ENCODE results near the gene POLR1A. TPM values are rescaled to one million over a fixed set of nuclear protein-coding genes. Genes with fewer than 3 reads are reported as not detected.
A peak's percentile ranks its signal among the peaks of the same experiment; 100 is the strongest.

Gene POLR1A
- total RNA-seq, 2 donors from 2014 or later, result 17.8 to 33.4 TPM

- no peak for DNase-seq
- ATAC-seq, result no peak
- intact Hi-C loops (cut with DNase I), result no loop called here
These were observed 37.0 kb downstream of the POLR1A start for GRCh38 chr2:86068648-86069047.

DNA sequence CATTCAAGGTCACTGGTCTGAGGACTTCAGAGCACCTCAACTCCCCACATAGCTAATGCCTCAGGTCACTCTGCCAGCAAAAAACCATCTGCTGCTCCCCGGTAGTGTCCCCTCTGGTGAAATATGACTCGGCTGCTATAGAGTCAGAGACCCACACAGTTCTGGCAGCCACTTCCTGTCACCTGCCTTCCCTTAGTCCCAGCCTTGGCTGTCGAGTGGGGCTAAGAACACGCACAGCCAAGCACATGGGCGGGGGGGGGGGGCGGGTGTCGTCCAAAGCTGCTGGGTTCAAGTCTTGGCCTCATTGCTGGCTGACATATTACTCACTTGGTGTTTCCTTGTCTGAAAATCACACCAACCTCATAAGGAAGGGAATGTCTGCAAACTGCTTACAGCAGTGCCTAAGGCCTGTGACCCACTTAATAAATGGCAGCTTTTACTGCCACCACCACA, 37.5 kb downstream of the POLR1A start:
- intact Hi-C loops (cut with DNase I), result no loop called here
- ATAC-seq (peak in 1 of 2 donors; percentile 15), DNase-seq (no peak)

DNA sequence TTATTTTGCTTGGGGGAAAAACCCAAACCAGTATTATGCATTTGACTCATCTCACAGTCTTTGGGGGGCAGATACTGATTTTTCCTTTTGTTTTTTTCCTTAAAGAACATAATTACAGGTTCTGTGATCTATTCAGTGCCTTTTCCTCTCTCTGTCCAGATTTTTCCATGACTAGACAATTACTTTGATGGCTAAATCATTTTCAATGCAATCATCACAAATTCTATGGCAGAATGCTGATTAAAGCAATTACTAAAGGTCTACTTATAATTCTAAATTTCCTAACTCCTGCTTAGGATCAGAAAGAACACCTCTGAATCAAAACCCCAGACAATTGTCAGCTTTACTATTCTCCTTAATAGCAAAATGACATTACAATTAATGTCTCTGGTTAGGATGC, 38.8 kb downstream of the POLR1A start:
- ATAC-seq (no peak), DNase-seq (no peak)
- intact Hi-C loops (cut with DNase I), result no loop called here

- DNase-seq, result no peak
- ATAC-seq, result no peak
- intact Hi-C loops (cut with DNase I), result no loop called here
These were observed 39.6 kb downstream of the POLR1A start for GRCh38 chr2:86066007-86066578.

- intact Hi-C loops (cut with DNase I), result no loop called here
- ATAC-seq, result peak in 1 of 2 donors; percentile 13
- no peak for DNase-seq
These were observed 40.2 kb downstream of the POLR1A start for GRCh38 chr2:86065512-86065911.

DNA sequence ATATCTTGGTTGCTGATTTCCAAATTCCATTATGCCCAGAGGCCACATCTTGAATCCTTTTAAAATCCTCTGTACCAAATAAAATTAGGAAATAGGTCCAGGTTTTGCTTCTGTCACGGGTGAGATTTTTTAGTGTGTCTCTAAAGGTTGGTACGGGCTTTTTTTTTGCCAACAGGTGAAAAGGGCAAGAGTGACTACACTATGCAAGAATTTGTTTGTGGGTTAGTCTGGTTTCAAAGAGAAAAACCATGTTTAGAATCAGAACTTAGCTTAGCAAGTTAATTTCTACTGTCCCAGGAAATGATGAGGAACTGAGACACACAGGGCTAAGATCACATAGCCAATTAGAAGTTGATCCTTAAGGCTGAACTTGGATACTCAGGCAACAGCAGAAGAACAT, 41.7 kb downstream of the POLR1A start:
- ATAC-seq, result no peak
- DNase-seq, result no peak
- intact Hi-C loops (cut with DNase I), result no loop called here

DNA sequence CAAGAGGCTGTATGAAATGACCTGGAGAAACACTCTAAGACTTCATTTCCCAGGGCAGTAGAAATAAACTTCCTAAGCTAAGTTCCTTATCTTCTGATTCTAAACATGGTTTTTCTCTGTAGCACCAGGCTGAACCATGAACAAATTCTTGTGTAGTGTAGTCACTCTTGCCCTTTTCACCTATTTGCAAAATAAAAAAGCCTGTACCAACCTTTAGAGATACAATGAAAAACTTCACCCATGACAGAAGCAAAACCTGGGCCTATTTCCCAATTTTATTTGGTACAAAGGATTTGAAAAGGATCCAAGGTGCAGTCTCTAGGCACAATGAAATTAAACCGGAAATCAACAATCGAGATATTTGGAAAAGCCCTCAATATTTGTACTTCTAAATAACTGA, 43.6 kb downstream of the POLR1A start:
- ATAC-seq (peak; percentile 72 to 75), DNase-seq (no peak)
- intact Hi-C loops (cut with DNase I), result no loop called here

GRCh38 chr2:86056590-86057331, 48.9 kb downstream of the POLR1A start:
- no peak for ATAC-seq
- intact Hi-C loops (cut with DNase I), result no loop called here

DNA sequence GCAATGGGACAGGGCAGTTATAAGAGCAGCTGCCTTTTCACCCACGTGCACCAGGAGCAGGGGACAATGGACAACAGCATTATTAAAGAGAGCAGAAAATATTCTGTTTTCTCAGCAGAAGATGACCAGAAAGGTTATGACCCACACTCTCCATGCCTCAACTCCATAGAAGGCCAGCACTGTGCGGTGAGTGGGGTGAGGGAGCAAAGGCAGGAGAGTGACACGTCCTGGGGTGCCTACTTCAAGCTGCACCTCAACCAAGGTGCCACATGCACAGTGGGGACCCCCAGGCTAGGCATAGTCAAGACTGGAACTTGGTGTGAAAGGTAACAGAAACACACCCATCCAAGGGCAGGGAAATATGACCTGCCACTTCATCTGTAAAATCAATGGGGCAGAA, 50.4 kb downstream of the POLR1A start:
- intact Hi-C loops (cut with DNase I), result no loop called here
- ATAC-seq (no peak), DNase-seq (no peak)

More at GRCh38 chr2:86056590-86057331, 48.9 kb downstream of the POLR1A start:
- no peak for DNase-seq

DNA sequence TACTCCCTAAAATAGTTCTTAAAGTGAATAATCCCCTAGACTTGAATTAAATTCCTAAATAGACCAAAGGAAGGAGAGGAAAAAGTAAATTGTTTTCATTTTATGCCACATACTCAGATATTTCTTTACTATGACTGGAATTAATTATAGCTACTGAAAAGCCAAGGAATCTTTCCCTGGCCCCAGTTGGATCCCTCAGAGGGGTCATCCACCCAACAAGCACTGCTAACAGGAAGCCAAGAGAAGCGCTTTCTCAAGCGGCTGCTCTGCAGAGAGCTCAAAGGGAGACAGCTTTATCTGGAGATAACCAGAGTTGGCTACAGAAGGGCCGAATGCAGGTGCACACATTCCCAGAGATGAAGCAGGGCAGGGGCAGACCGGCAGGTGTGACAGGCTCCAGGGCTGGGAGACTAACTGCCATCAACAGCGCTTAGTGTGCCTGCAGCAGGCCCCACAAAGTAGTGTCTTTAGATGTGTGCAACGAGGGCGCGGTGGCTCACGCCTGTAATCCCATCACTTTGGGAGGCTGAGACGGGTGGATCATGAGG, 51.1 kb downstream of the POLR1A start:
- ATAC-seq (no peak), DNase-seq (no peak)
- intact Hi-C loops (cut with DNase I), result no loop called here

GRCh38 chr2:86053166-86053565, 52.5 kb downstream of the POLR1A start:
- DNase-seq (no peak), ATAC-seq (no peak)
- intact Hi-C loops (cut with DNase I), result no loop called here

DNA sequence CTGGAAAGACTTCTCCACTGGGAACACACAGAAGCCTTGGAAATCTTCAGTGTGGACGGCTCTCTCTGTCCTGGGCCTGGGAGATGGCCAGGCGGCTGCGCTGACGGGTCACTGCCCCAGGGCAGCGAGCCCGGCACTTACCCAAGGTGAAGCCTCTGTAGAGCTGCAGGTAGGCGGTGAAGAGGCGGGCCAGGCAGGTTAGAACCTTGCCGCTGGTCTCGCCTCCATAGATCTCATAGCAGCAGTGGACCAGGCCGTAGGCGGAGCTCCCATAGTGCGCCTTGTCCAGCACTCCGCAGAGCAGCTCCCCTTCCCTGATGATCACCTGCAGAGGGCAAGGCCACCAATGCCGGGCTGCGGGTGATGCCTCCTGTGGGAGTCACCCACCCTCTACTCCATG, 53.0 kb downstream of the POLR1A start:
- intact Hi-C loops (cut with DNase I), result no loop called here
- DNase-seq (no peak), ATAC-seq (no peak)

- intact Hi-C loops (cut with DNase I), result no loop called here
- DNase-seq (no peak), ATAC-seq (no peak)
These were observed 53.4 kb downstream of the POLR1A start for GRCh38 chr2:86052265-86052664.

- intact Hi-C loops (cut with DNase I), result no loop called here
- DNase-seq (no peak), ATAC-seq (no peak)
These were observed 55.4 kb downstream of the POLR1A start for GRCh38 chr2:86050301-86050700.

GRCh38 chr2:86049529-86049928, 56.2 kb downstream of the POLR1A start:
- intact Hi-C loops (cut with DNase I), result no loop called here
- DNase-seq, result no peak
- ATAC-seq, result no peak

DNA sequence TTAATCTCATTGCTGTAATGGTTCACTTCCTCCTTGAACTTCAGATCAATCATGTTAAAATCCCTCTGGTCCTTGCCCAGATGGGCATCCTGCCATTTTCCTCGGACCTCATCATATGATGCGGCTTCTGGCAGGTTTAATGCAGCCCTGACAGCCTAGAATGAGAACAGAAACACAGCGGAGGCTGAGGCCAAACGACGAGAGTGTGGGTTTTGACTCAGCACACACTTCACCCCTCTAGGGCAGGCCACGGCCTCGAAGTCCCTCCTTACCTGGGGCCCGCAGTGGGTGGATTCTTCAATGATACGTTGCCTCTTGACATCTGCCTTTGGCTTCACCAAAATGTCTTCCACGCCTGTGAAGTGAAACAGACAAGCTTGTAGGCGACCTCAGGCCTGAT, 56.8 kb downstream of the POLR1A start:
- peak in 1 of 2 donors; percentile 17 for ATAC-seq
- intact Hi-C loops (cut with DNase I), result no loop called here

DNA sequence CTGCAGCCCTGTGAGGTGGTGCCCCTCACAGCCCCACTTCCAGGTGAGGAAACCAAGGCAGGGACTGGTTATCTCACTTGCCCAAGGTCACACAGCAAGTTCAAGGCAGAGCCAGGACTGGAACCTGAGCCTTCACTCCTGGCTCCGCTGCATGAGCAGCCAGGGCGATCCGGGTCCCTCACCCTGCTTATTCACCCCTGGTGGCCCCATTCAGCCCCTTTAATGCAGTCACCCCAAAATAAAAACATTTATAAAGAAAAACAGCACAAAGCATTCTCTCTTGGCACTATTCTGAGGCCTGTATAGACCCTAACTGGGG, 57.3 kb downstream of the POLR1A start:
- intact Hi-C loops (cut with DNase I), result no loop called here
- DNase-seq, result no peak
- ATAC-seq, result no peak

More for the DNA sequence above, 56.8 kb downstream of the POLR1A start:
- no peak for DNase-seq

- no peak for ATAC-seq
- intact Hi-C loops (cut with DNase I), result no loop called here
- peak; percentile 7 for DNase-seq
These were observed 57.9 kb downstream of the POLR1A start for GRCh38 chr2:86047575-86048382.

DNA sequence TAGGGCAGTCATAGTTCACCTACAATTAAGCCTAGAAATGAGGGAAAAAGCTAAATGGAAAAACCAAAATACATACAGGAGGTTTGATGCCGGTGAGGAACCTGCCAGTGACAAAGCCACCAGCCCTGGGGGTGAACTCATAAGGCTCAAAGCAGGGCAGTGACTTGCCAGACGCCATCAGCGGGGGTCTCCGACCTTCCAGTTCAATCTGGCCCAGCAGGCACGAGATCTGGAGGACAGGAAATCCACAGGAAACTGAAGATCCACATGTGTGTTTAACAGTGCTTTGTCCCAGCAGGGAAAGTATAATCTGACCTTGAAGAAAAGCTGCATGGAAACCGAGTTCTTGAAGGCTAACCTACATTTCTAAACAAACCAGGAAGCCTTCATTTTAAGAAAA, 60.1 kb downstream of the POLR1A start:
- DNase-seq (peak; percentile 13), ATAC-seq (no peak)
- intact Hi-C loops (cut with DNase I), result no loop called here

DNA sequence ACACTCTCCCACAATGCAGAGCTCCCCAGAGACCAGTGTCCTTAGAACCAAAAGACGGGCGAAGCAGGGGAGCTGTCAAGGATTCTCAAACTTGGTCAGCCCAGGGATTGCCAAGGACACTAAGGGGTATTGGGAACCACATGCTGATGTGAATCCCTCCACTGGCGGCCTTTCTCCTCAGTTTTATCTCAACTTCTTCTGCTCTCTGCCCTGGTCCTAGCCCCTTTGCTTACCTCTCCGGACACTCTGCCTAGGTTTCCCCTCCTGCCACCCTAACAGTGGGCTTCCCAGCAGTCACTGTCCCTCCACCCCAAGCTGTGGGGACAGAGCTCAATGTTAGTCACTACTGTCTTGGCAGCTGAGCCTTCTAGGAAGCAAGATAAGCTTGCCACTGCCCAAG, 61.1 kb downstream of the POLR1A start:
- peak; percentile 9 for DNase-seq
- ATAC-seq, result no peak
- intact Hi-C loops (cut with DNase I), result no loop called here
